Bladder microvascular endothelial cell (primary cell): ENCODE results near the gene DNAAF3. TPM values are rescaled to one million over a fixed set of nuclear protein-coding genes. Genes with fewer than 3 reads are reported as not detected.

Experiments
- total RNA-seq: library from RNA; depleted of rRNA; stranded (reverse); fragments of >200 nt; gene quantifications from 2 replicates; pipeline ENCODE4 v1.2.3, GENCODE V29; 2014

The DNAAF3 gene
- total RNA-seq = 0.16 and 0.19 TPM in 2 replicates

DNA sequence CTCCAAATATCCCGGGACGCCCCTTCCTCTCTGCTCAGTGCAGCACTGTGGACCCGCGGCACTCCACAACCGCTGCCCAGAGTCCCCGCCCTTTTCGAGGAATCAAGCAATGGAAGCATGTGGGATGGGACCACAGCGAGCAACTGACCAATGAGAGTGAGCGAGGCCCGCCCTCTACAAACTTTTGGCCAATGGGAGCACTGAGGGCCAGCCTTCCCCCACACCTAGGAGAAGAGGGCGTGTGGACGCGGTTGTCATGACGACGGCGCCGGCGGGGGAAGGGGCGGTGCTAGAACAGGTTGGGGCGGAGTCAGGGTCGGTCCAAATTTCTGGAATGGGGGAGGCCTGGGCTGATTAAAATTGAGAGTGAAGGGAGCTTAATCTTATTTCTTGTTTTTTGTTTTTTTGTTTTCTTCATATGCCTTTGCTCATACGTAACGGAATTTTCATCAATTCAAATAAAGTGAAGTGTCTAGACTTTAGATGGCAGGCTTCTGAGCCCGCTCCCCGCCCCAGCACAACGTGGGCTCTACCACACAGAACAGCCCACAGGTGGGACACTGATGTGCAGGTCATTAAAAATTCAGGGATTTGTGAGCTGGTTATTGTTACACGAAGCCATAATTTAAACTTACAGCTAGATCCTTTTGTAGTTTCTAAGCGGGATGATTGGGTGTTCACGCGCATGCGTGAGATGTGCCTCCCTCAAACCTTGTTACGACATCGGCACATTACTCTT is at the start of gene DNAAF3:
TSS of gene DNAAF3 (minus strand) at position 84 of the 739 bp plus-strand sequence. CDS start 200 bp downstream, outside the sequence.

DNA sequence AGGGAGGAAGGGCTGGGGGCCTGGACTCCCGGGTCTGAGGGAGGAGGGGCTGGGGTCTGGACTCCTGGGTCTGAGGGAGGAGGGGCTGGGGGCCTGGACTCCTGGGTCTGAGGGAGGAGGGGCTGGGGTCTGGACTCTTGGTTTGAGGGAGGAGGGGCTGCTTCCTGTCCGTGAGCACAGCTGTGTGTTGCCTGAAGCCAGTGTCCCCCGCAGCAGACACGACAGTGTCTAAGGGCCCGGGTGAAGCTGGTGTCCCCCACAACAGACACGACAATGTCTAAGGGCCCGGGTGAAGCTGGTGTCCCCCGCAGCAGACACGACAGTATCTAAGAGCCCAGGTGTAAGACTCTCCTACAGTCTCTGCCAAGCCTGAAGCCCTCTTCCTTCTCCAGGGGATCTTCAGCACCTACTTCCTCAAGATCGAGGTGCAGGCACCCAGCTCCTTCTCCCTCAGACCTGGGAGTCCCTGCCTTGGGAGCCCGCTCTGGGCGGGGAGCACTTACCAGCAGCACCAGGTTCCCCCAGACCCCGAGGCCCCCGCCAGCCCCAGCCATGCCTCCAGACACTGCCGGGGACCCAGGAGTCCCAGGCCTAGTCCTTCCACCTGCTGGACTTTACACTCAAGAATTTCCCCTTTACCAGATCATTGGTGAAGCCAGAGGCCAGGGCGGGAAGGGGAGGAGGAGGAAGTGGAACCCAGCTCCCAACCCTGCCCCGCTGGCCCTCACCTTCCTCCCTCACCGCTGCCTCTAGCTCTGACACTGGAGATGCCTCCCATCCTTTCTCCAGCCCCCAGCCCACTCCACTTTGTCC is 42.7 kb upstream of the DNAAF3 start, which contains the start of gene PTPRH:
TSS of gene PTPRH (minus strand) at position 622 of the 813 bp plus-strand sequence. CDS start at position 554, 68 bp downstream.

DNA sequence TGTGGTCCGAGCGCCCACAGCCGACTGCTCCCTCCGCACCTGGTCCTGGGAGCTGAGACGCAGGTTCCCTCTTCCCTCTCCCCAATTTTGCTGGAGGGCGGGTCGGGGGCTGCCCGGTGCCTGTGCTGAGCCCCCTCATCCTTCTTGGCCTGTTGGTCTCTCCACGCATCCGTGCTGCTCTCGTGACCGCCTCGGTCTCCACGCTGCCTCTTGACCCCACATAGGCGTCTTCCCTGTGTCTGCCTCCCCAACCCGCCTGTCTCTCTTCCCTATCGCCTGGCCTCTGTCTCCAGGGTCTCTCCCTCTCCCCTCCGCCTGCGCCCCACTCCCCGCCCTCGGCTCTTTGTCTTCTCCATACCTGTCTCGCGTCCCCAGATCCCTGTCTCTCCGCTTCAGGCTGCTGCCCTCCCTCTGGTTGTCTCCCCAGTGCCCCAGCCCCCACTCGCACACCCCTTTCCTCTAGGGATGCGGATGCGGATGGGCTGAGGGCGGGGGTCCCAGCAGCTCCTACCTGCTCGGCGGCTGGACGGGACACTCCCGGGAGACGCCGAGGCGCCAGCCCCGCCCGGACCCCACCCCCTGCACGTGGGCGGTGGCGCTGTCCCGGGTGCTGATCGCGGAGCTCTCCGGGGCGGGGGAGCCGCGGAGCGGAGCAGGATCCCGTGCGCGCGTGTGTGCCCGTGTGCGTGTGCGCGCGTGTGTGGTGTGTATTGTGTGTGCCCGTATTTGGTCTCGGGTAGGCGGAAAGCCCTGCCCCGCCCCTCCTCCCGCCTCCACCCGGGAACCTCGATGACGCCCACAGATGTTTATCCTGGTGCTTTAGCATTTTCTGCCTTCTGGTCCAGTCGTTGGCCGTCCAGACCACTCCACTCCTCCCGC is 13.4 kb upstream of the DNAAF3 start, which contains the start of gene SYT5:
TSS of gene SYT5 (minus strand) at position 684 of the 879 bp plus-strand sequence. CDS start 1,248 bp downstream, outside the sequence.

DNA sequence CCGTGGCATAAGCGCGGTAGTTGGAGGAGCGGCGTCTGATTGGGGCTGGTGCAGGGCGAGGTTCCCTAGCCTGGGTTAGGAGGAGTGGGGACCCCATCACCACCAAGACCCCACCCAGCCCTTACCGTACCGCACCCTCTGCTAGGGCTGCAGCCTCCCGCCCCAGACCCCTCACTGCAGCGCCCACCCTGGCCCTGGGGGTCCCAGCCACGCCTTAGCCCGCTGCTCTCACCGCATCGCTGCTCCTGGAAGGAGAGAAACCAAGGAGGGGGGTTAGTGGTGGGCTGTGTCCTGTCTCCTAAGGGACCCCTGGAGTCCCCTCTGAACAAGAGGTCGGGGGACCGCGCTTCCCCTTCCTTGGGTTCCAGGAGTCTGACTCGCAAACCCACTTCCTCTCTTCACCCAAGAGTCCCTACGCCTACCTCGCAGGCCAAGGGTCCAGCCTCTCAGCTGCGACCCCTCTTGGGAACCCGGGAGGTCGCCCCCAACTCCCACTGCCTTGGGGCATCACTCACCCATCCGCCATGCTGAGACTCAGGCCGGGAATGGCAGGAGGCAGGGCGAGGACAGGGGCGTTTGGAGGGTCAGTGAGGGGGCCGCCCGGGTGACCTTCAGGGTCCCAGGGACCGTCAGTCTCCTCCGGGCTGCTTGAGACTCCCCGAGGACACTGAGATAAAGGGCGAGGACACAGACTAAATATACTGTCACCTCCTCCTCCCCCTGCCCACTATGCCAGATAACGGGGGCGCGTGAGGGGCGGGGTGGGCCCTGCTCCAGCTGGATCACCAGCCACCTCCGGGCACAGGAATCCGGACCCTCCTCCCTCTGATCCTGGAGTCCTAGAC is 9.1 kb downstream of the DNAAF3 start, which contains the start of gene TNNI3:
TSS of gene TNNI3 (minus strand) at position 669 of the 845 bp plus-strand sequence. CDS start at position 526, 143 bp downstream.

DNA sequence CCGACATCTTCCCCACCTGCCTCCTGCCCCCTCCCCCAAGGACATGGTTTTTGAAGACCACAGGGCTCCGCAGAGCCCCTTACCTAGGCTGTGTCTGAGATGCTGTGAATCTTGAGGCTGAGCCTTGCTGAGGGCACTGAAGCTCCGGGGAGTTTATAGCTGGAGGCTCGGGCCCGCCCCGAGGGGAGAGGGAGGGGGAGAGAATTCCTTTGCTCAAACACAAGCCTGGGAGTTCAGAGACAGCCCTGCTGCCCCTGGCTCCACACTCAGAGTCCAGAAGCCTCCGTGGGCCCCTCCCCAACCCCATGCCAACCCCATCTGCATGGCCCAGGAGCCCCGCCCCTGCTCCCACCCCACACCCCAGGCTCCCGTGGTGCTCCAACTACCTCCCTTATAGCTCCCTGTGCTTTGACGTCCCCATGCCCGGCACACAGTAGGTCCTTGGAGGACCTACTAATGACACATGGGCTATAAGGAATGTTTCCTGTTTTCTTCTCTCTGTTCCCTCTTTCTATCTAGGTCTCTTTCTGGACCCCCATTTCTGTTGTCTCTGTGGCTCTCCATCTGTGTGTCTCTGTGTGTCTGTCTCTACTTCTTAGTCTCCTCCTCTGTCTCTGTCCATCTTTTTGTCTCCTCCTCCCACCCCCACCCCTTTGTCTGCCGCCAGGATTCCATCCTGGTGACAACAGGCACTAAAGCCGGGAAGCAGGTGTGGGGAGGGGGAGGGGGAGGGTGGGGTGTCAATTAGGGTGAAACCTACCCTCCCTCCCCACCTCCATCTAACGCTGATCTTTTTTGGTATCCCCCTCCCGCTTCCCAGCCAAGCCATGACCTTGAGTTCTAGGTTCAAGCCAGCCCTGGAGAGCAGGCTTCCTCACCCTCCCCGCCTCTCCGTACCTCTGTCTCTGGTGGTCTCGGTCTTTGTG is 17.1 kb downstream of the DNAAF3 start, which contains the start of gene TNNT1:
TSS of gene TNNT1 (minus strand) at position 129 of the 926 bp plus-strand sequence. CDS start 2,049 bp downstream, outside the sequence.

DNA sequence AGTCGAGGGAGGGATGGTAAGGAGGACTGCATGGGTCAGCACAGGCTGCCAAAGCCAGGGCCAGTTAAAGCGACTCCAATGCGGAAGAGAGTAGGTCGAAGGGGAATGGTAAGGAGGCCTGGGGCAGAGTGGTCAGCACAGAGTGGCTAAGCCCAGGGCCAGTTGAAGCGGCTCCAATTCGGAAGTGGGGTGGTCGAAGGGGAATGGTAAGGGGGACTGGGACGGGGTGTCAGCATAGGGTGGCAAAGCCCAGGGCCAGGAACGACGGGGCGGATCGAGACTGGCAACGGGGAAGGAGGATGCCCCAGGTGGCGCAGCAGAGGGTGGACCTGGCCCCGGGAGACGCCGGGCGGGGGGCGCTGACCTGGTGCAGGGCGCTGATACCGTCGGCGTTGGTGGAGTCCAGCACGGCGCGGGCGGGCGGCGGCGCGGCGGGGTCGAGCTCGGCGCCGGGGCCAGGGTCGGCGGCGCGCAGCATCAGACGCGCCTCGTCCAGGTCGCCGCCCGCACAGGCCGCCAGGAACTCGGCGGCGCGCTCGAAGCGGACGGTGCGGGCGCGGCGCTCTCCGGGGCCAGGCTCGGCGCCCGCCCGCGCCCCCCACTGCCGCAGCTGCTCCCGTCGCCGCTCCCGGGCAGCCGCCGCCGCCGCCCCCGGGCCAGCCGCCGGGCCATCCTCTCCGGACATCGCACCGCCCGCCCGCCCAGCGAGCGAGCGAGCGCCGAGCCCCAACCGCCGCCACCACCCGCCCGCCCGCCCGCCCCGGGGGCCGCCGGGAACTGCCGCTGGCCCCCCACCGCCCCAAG is 49.4 kb downstream of the DNAAF3 start, which contains the start of gene PPP1R12C:
TSS of gene PPP1R12C (minus strand) at position 779 of the 804 bp plus-strand sequence. CDS start at position 685, 94 bp downstream.

Other genes starting within 250 kb of the DNAAF3 start
- not detected in 2 replicates for gene NLRP7, start 219.1 kb downstream of the DNAAF3 start, total RNA-seq
- gene NLRP2, start 200.2 kb downstream of the DNAAF3 start, total RNA-seq = 0.65 and 12.2 TPM in 2 replicates
- gene GP6, start 128.3 kb downstream of the DNAAF3 start, total RNA-seq = not detected in 2 replicates
- gene RDH13, start 103.5 kb downstream of the DNAAF3 start, total RNA-seq = 11.0 and 17.6 TPM in 2 replicates
- 7.9 and 12.4 TPM in 2 replicates for gene EPS8L1, start 90.7 kb downstream of the DNAAF3 start, total RNA-seq
- gene PPP1R12C, start 49.0 kb downstream of the DNAAF3 start, total RNA-seq = 34.8 and 39.8 TPM in 2 replicates
- gene TNNT1, start 17.4 kb downstream of the DNAAF3 start, total RNA-seq = 1.4 and 4.7 TPM in 2 replicates
- not detected in 2 replicates for gene TNNI3, start 8.9 kb downstream of the DNAAF3 start, total RNA-seq
- not detected in 2 replicates for gene SYT5, start 13.7 kb upstream of the DNAAF3 start, total RNA-seq
- gene PTPRH, start 42.9 kb upstream of the DNAAF3 start, total RNA-seq = 0.25 and 0.65 TPM in 2 replicates
- gene TMEM86B, start 62.1 kb upstream of the DNAAF3 start, total RNA-seq = 0.32 and 1.0 TPM in 2 replicates
- 20.4 and 44.2 TPM in 2 replicates for gene PPP6R1, start 92.4 kb upstream of the DNAAF3 start, total RNA-seq
- gene HSPBP1, start 113.5 kb upstream of the DNAAF3 start, total RNA-seq = 21.5 and 23.5 TPM in 2 replicates
- gene BRSK1, start 117.4 kb upstream of the DNAAF3 start, total RNA-seq = 0.49 and 0.82 TPM in 2 replicates
- gene TMEM150B, start 158.7 kb upstream of the DNAAF3 start, total RNA-seq = not detected in 2 replicates
- 3.9 and 6.2 TPM in 2 replicates for gene KMT5C, start 173.3 kb upstream of the DNAAF3 start, total RNA-seq
- gene COX6B2, start 188.1 kb upstream of the DNAAF3 start, total RNA-seq = not detected in 2 replicates
- gene GARIN5B, start 196.6 kb upstream of the DNAAF3 start, total RNA-seq = not detected in 2 replicates
- gene IL11, start 203.8 kb upstream of the DNAAF3 start, total RNA-seq = under 0.01 TPM in 1 of 2 replicates, not detected in the other
- gene TMEM190, start 210.2 kb upstream of the DNAAF3 start, total RNA-seq = not detected in 2 replicates
- gene TMEM238, start 217.7 kb upstream of the DNAAF3 start, total RNA-seq = not detected in 2 replicates
- gene RPL28, start 219.3 kb upstream of the DNAAF3 start, total RNA-seq = 170 and 234 TPM in 2 replicates
- 31.8 and 82.4 TPM in 2 replicates for gene UBE2S, start 241.2 kb upstream of the DNAAF3 start, total RNA-seq